Measurements from ENCODE around the gene BABAM1. TPM values are rescaled to one million over a fixed set of nuclear protein-coding genes. Genes with fewer than 3 reads are reported as not detected.

The BABAM1 gene
- total and polyA plus RNA-seq, 9 donors: 81.3 to 97.9 (median 92.4) TPM

GRCh38 chr19:17254636-17255035, 12.6 kb upstream of the BABAM1 start:
- 89% methylated on average over 8 of the region's 10 CpGs for WGBS (ENCODE audit: insufficient coverage)

GRCh38 chr19:17255150-17255621, 12.1 kb upstream of the BABAM1 start:
- Histone ChIP-seq H3K4me3 (ENCODE audit: low read length) (no peak overlapping the region), H3K9me3 (replicated peaks; ENCODE audit: control insufficient read depth, low read depth, low read length) (peaks cover 12% of the 10 kb centered on the region), H3K27me3 (ENCODE audit: control insufficient read depth, insufficient read depth, low read length) (peaks cover 6% of the 10 kb centered on the region), H3K27ac (ENCODE audit: low read length) (no peak overlapping the region), H3K4me1 (ENCODE audit: control insufficient read depth, insufficient read depth, low read length) (no peaks in the 10 kb centered on the region), H3K36me3 (ENCODE audit: control insufficient read depth, insufficient read depth, low read length) (no peaks in the 10 kb centered on the region)
- no peak for DNase-seq
- WGBS (ENCODE audit: insufficient coverage): 41% methylated on average over 15 of the region's 18 CpGs

More at GRCh38 chr19:17254636-17255035, 12.6 kb upstream of the BABAM1 start:
- H3K4me1 ChIP-seq (ENCODE audit: control insufficient read depth, insufficient read depth, low read length): no peaks in the 10 kb centered on the region
- H3K27ac ChIP-seq (ENCODE audit: low read length): no peak overlapping the region
- peaks cover 6% of the 10 kb centered on the region for H3K27me3 ChIP-seq (ENCODE audit: control insufficient read depth, insufficient read depth, low read length)
- no peak overlapping the region for H3K4me3 ChIP-seq (ENCODE audit: low read length)
- DNase-seq: no peak
- H3K9me3 ChIP-seq (replicated peaks; ENCODE audit: control insufficient read depth, low read depth, low read length): peaks cover 8% of the 10 kb centered on the region
- H3K36me3 ChIP-seq (ENCODE audit: control insufficient read depth, insufficient read depth, low read length): no peaks in the 10 kb centered on the region

GRCh38 chr19:17256130-17256529, 11.1 kb upstream of the BABAM1 start:
- no peaks in the 10 kb centered on the region for H3K36me3 ChIP-seq (ENCODE audit: control insufficient read depth, insufficient read depth, low read length)
- H3K4me1 ChIP-seq (ENCODE audit: control insufficient read depth, insufficient read depth, low read length): no peaks in the 10 kb centered on the region
- no peak overlapping the region for H3K27ac ChIP-seq (ENCODE audit: low read length)
- no peak for DNase-seq
- peaks cover 6% of the 10 kb centered on the region for H3K27me3 ChIP-seq (ENCODE audit: control insufficient read depth, insufficient read depth, low read length)
- 76% methylated on average over 3 of the region's 3 CpGs for WGBS (ENCODE audit: insufficient coverage)
- H3K9me3 ChIP-seq (replicated peaks; ENCODE audit: control insufficient read depth, low read depth, low read length): peaks cover 12% of the 10 kb centered on the region
- H3K4me3 ChIP-seq (ENCODE audit: low read length): no peak overlapping the region

- DNase-seq: no peak
- no peak overlapping the region for H3K27ac ChIP-seq (ENCODE audit: low read length)
- peaks cover 6% of the 10 kb centered on the region for H3K27me3 ChIP-seq (ENCODE audit: control insufficient read depth, insufficient read depth, low read length)
- H3K36me3 ChIP-seq (ENCODE audit: control insufficient read depth, insufficient read depth, low read length): no peaks in the 10 kb centered on the region
- H3K9me3 ChIP-seq (replicated peaks; ENCODE audit: control insufficient read depth, low read depth, low read length): peaks cover 12% of the 10 kb centered on the region
- H3K4me3 ChIP-seq (ENCODE audit: low read length): no peak overlapping the region
- H3K4me1 ChIP-seq (ENCODE audit: control insufficient read depth, insufficient read depth, low read length): no peaks in the 10 kb centered on the region
- 98% methylated on average over 4 of the region's 9 CpGs for WGBS (ENCODE audit: insufficient coverage)
Measured at GRCh38 chr19:17259118-17259780, 8.0 kb upstream of the BABAM1 start.

- Histone ChIP-seq H3K4me3 (ENCODE audit: low read length) (no peak overlapping the region), H3K9me3 (replicated peaks; ENCODE audit: control insufficient read depth, low read depth, low read length) (peaks cover 12% of the 10 kb centered on the region), H3K27me3 (ENCODE audit: control insufficient read depth, insufficient read depth, low read length) (peaks cover 6% of the 10 kb centered on the region), H3K27ac (ENCODE audit: low read length) (no peak overlapping the region), H3K4me1 (ENCODE audit: control insufficient read depth, insufficient read depth, low read length) (peaks cover 4% of the 10 kb centered on the region), H3K36me3 (ENCODE audit: control insufficient read depth, insufficient read depth, low read length) (no peaks in the 10 kb centered on the region)
- no peak for DNase-seq
- WGBS (ENCODE audit: insufficient coverage): no CpG with 5 or more reads among the region's 1 CpG
Measured at GRCh38 chr19:17259934-17260333, 7.3 kb upstream of the BABAM1 start.

DNA sequence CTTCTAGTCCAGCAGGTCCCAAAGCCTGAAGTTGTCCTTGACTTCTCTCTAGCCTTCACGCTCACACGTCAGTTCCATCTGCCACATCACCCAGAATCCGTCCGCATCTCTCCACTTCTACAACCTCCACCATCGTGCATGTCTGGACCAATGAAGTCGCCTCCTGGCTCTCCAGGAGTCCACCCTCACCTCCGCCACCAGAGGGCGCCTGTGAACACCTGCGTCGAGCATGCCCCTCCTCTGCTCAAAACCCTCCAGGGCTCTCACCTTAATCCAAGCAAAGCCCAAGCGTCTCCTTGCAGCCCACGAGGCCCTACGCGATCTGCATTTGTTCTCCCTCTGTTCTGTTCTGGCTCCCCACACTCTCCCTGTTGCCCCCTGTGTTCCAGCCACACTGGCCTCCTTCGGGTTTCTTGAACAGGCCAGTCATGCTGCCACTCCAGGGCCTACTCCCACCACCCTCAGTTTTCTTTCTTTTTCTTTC, 6.4 kb upstream of the BABAM1 start:
- no peak overlapping the region for H3K27ac ChIP-seq (ENCODE audit: low read length)
- H3K36me3 ChIP-seq (ENCODE audit: control insufficient read depth, insufficient read depth, low read length): no peaks in the 10 kb centered on the region
- no peak for DNase-seq
- H3K4me3 ChIP-seq (ENCODE audit: low read length): no peak overlapping the region
- 27% methylated on average over 15 of the region's 15 CpGs for WGBS (ENCODE audit: insufficient coverage)
- H3K9me3 ChIP-seq (replicated peaks; ENCODE audit: control insufficient read depth, low read depth, low read length): peaks cover 12% of the 10 kb centered on the region
- H3K27me3 ChIP-seq (ENCODE audit: control insufficient read depth, insufficient read depth, low read length): peaks cover 6% of the 10 kb centered on the region
- peaks cover 5% of the 10 kb centered on the region for H3K4me1 ChIP-seq (ENCODE audit: control insufficient read depth, insufficient read depth, low read length)

- Histone ChIP-seq H3K4me3 (ENCODE audit: low read length) (no peak overlapping the region), H3K9me3 (replicated peaks; ENCODE audit: control insufficient read depth, low read depth, low read length) (peaks cover 12% of the 10 kb centered on the region), H3K36me3 (ENCODE audit: control insufficient read depth, insufficient read depth, low read length) (no peaks in the 10 kb centered on the region), H3K4me1 (ENCODE audit: control insufficient read depth, insufficient read depth, low read length) (peaks cover 9% of the 10 kb centered on the region), H3K27ac (ENCODE audit: low read length) (no peak overlapping the region), H3K27me3 (ENCODE audit: control insufficient read depth, insufficient read depth, low read length) (peaks cover 4% of the 10 kb centered on the region)
- DNase-seq: no peak
- 51% methylated on average over 16 of the region's 16 CpGs for WGBS (ENCODE audit: insufficient coverage)
Measured at GRCh38 chr19:17262557-17262956, 4.7 kb upstream of the BABAM1 start.

DNA sequence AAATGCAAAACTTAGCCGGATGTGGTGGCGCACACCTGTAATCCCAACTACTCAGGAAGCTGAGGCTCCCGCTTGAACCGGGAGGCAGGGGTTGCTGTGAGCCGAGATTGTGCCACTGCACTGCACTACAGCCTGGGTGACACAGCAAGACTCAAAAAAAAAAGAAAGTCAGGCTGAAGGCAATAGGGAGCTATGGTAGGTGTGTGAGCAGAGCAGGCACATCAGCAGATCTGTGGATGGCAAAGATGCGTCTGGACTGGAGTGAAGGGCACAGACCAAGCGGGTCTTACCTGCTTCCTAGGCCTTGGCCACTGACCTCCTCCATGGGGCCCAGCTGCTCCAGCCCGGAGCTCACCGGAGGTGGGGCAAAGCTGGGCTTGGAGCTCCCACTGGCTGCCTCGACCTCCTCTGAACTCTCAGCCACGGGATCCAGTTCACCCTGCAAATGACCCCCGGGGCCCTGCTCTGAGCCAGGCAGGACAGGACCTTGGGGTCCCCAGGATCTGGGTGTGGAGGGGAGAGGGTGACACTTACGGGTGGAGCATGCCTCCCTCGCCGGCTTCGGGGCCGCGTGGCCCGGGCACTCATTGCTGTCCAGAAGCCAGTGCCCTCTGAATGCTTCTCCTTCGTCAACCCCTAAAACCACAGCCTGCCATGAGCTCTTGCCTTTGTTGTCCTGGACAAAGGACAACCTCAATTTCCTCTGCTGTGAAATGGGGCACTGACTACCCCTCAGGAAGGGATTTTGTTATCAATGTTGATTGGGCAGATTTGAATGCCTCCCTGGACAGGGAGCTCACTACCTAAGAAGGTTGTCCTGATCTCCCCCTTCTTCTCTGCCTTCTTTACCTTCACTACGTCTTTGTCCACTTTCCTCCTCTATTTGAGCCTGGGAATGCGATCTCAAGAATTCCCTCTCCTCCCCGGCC, 3.3 kb upstream of the BABAM1 start:
- 78% methylated on average over 14 of the region's 23 CpGs for WGBS (ENCODE audit: insufficient coverage)
- Histone ChIP-seq H3K4me3 (ENCODE audit: low read length) (peak overlapping the region; percentile 38), H3K9me3 (replicated peaks; ENCODE audit: control insufficient read depth, low read depth, low read length) (peaks cover 10% of the 10 kb centered on the region), H3K27ac (ENCODE audit: low read length) (peak overlapping the region; percentile 62), H3K4me1 (ENCODE audit: control insufficient read depth, insufficient read depth, low read length) (peaks cover 15% of the 10 kb centered on the region), H3K27me3 (ENCODE audit: control insufficient read depth, insufficient read depth, low read length) (peaks cover 4% of the 10 kb centered on the region), H3K36me3 (ENCODE audit: control insufficient read depth, insufficient read depth, low read length) (peaks cover 4% of the 10 kb centered on the region)
- no peak for DNase-seq

DNA sequence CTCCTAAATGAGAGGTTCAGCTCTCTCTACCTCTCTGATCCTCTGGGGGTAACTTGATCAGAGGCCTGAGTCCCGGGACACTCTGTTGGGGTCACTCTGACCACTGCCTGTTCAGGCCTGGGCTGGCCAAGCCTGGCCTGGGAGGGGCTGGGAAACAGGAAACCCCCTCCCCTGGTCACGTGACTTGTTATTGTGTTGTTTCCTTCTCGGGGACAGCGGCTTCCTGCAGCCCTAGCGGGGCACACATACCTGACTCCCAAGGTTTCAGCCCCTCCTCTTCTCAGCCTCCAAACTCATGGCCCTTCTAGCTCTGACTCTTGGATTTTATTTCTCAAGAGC, 2.6 kb upstream of the BABAM1 start, which contains the start of gene USHBP1:
USHBP1 (minus strand) TSS at position 105 of the 339 bp plus-strand sequence. CDS start 446 bp downstream, outside the sequence.
- H3K27me3 ChIP-seq (ENCODE audit: control insufficient read depth, insufficient read depth, low read length): no peaks in the 10 kb centered on the region
- H3K27ac ChIP-seq (ENCODE audit: low read length): peak within 1 kb of the TSS; percentile 62
- H3K36me3 ChIP-seq (ENCODE audit: control insufficient read depth, insufficient read depth, low read length): peaks cover 10% of the 10 kb centered on the region
- DNase-seq: no peak
- H3K9me3 ChIP-seq (replicated peaks; ENCODE audit: control insufficient read depth, low read depth, low read length): peaks cover 4% of the 10 kb centered on the region
- 16% methylated on average over 3 of the region's 5 CpGs for WGBS (ENCODE audit: insufficient coverage)
- peak within 1 kb of the TSS; percentile 38 for H3K4me3 ChIP-seq (ENCODE audit: low read length)
- peaks cover 15% of the 10 kb centered on the region for H3K4me1 ChIP-seq (ENCODE audit: control insufficient read depth, insufficient read depth, low read length)

GRCh38 chr19:17266026-17266425, 1.2 kb upstream of the BABAM1 start:
- WGBS (ENCODE audit: insufficient coverage): 82% methylated on average over 2 of the region's 7 CpGs
- Histone ChIP-seq H3K36me3 (ENCODE audit: control insufficient read depth, insufficient read depth, low read length) (peaks cover 15% of the 10 kb centered on the region), H3K4me1 (ENCODE audit: control insufficient read depth, insufficient read depth, low read length) (peaks cover 15% of the 10 kb centered on the region), H3K4me3 (ENCODE audit: low read length) (no peak overlapping the region), H3K27me3 (ENCODE audit: control insufficient read depth, insufficient read depth, low read length) (no peaks in the 10 kb centered on the region), H3K9me3 (replicated peaks; ENCODE audit: control insufficient read depth, low read depth, low read length) (no peaks in the 10 kb centered on the region), H3K27ac (ENCODE audit: low read length) (no peak overlapping the region)
- DNase-seq: no peak
